Hepatocyte (in vitro differentiated cells): ENCODE data around the gene TECTB.

Experiments
- CTCF ChIP-seq: fragments of 200-600 bp; sonication (generic); IDR thresholded peaks from 2 replicates; pipeline ENCODE4 v1.5.1; 2016; ENCODE audit warnings: antibody characterized with exemption, mild to moderate bottlenecking; ENCODE audit not compliant: poor library complexity
- EZH2 ChIP-seq: fragments of 200-600 bp; sonication (generic); IDR thresholded peaks from 2 replicates; pipeline ENCODE4 v1.6.1; 2016; ENCODE audit warnings: antibody characterized with exemption, mild to moderate bottlenecking, borderline replicate concordance

- TF ChIP-seq CTCF (no peak), EZH2 (no peak)
Measured at GRCh38 chr10:112332022-112332421, 48.8 kb downstream of the TECTB start.
